Astrocyte (in vitro differentiated cells and primary cell): ENCODE measurements around the gene MAST3. TPM values are rescaled to one million over a fixed set of nuclear protein-coding genes. Genes with fewer than 3 reads are reported as not detected.

Source experiments
- DNase-seq: peaks from one replicate; pipeline ENCODE4 v3.0.0-alpha.2; 2010; ENCODE audit warnings: low read depth
- FAIRE-seq: peaks from 2 replicates; lab custom pipeline; 2011; peaks lifted over from hg19 to GRCh38; lab: Jason Lieb, UNC
- H2AFZ ChIP-seq: 2 replicates; pipeline ENCODE4 v1.6.0; 2012; ENCODE audit warnings: low read depth, low read length, inconsistent platforms
- H3K27ac ChIP-seq: 2 replicates; pipeline ENCODE4 v1.5.1; 2011; ENCODE audit warnings: low read depth, low read length, inconsistent platforms
- H3K27me3 ChIP-seq: 2 replicates; pipeline ENCODE4 v1.6.0; 2011; ENCODE audit warnings: low read length, inconsistent platforms; ENCODE audit not compliant: insufficient read depth
- H3K36me3 ChIP-seq: 2 replicates; pipeline ENCODE4 v1.5.1; 2011; ENCODE audit warnings: low read length, inconsistent platforms; ENCODE audit not compliant: insufficient read depth
- H3K4me1 ChIP-seq: 2 replicates; pipeline ENCODE4 v1.5.1; 2011; ENCODE audit warnings: low read length, inconsistent platforms; ENCODE audit not compliant: insufficient read depth
- H3K4me2 ChIP-seq: 2 replicates; pipeline ENCODE4 v1.6.0; 2012; ENCODE audit warnings: low read length, inconsistent platforms
- H3K4me3 ChIP-seq: 2 replicates; pipeline ENCODE4 v1.5.1; 2011; ENCODE audit warnings: low read depth, mild to moderate bottlenecking, low read length, inconsistent platforms; ENCODE audit not compliant: insufficient read depth
- H3K79me2 ChIP-seq: 2 replicates; pipeline ENCODE4 v1.6.0; 2012; ENCODE audit warnings: mild to moderate bottlenecking, low read length, inconsistent platforms; ENCODE audit not compliant: insufficient read depth
- H3K9ac ChIP-seq: 2 replicates; pipeline ENCODE4 v1.6.0; 2012; ENCODE audit warnings: mild to moderate bottlenecking, low read length, inconsistent platforms
- H3K9me3 ChIP-seq: 2 replicates; pipeline ENCODE4 v1.5.1; 2012; ENCODE audit warnings: low read depth, mild to moderate bottlenecking, low read length, inconsistent platforms; ENCODE audit not compliant: insufficient read depth
- H4K20me1 ChIP-seq: 2 replicates; pipeline ENCODE4 v1.6.0; 2012; ENCODE audit warnings: low read length, inconsistent platforms; ENCODE audit not compliant: insufficient read depth
- H3K27ac Mint-ChIP-seq: one replicate; pipeline ENCODE4 v1.8.0; 2021; ENCODE audit warnings: mild to moderate bottlenecking, mixed read lengths; ENCODE audit not compliant: unreplicated experiment
- H3K27me3 Mint-ChIP-seq: one replicate; pipeline ENCODE4 v1.8.0; 2021; ENCODE audit warnings: low read depth, mixed read lengths; ENCODE audit not compliant: unreplicated experiment
- H3K36me3 Mint-ChIP-seq: one replicate; pipeline ENCODE4 v1.8.0; 2021; ENCODE audit warnings: low read depth, mixed read lengths; ENCODE audit not compliant: unreplicated experiment
- H3K4me1 Mint-ChIP-seq: one replicate; pipeline ENCODE4 v1.8.0; 2021; ENCODE audit warnings: low read depth, mixed read lengths; ENCODE audit not compliant: unreplicated experiment
- H3K4me3 Mint-ChIP-seq: one replicate; pipeline ENCODE4 v1.8.0; 2021; ENCODE audit warnings: mild to moderate bottlenecking, moderate library complexity, mixed read lengths; ENCODE audit not compliant: unreplicated experiment
- H3K9me3 Mint-ChIP-seq: one replicate; pipeline ENCODE4 v1.8.0; 2021; ENCODE audit warnings: mild to moderate bottlenecking, mixed read lengths; ENCODE audit not compliant: unreplicated experiment
- EZH2 ChIP-seq: IDR thresholded peaks from 2 replicates; pipeline ENCODE4 v1.6.1; 2012; ENCODE audit warnings: mild to moderate bottlenecking, low read length, inconsistent platforms; ENCODE audit not compliant: insufficient read depth
- total RNA-seq: library from RNA; stranded (reverse); gene quantifications from 2 replicates; pipeline ENCODE4 v1.2.1, GENCODE V29; 2021
- TF ChIP-seq, protein P1 (sequence below): IDR thresholded peaks from 2 replicates; pipeline ENCODE4 v1.5.1; 2011; ENCODE audit warnings: low read depth, mild to moderate bottlenecking, inconsistent platforms, low read length, moderate library complexity; ENCODE audit not compliant: insufficient read depth

Gene MAST3
- total RNA-seq, 1 donor from 2014 or later: 5.5 TPM

DNA sequence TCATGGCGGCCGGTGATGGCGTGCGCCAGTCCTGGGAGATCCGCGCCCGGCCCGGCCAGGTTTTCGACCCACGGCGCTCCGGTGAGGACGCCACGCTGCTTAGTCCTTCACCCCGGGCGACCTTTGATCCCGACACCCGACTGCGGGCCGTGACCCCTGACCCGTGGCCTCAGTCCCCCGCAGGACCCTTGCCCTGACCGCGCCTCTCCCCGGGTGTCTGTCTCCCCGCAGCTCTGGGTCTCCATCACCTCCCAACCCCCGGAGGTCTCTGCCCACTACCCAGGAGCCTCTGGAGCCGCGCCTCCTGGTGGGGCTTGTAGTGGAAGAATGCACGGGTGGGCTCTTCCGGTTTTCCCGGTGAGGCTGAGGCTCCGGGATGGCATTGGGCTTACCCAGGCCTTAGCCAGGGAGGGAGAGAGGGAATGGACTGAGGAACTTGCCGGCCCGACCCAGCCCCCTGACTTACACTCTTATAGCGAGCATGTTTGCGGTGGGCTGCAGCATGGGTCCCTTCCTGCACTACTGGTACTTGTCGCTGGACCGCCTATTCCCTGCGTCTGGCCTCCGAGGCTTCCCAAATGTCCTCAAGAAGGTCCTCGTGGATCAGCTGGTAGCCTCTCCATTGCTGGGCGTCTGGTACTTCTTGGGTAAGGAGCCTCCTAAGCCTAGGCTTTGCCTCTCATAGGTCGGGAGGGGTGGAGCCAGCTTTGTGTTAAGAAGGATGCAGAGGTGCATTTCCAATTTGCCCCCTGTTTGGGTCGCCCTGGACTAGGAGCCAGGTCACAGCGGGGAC, 96.0 kb downstream of the MAST3 start:
- H3K36me3 ChIP-seq: no peaks in the 10 kb centered on the region
- no peak for FAIRE-seq
- H3K4me1 Mint-ChIP-seq: peaks cover 3% of the 10 kb centered on the region
- DNase-seq: no peak
- H3K9me3 ChIP-seq: no peaks in the 10 kb centered on the region
- TF ChIP-seq, protein P1, sequence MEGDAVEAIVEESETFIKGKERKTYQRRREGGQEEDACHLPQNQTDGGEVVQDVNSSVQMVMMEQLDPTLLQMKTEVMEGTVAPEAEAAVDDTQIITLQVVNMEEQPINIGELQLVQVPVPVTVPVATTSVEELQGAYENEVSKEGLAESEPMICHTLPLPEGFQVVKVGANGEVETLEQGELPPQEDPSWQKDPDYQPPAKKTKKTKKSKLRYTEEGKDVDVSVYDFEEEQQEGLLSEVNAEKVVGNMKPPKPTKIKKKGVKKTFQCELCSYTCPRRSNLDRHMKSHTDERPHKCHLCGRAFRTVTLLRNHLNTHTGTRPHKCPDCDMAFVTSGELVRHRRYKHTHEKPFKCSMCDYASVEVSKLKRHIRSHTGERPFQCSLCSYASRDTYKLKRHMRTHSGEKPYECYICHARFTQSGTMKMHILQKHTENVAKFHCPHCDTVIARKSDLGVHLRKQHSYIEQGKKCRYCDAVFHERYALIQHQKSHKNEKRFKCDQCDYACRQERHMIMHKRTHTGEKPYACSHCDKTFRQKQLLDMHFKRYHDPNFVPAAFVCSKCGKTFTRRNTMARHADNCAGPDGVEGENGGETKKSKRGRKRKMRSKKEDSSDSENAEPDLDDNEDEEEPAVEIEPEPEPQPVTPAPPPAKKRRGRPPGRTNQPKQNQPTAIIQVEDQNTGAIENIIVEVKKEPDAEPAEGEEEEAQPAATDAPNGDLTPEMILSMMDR: no peak
- TF ChIP-seq EZH2: no peak
- peaks cover 9% of the 10 kb centered on the region for H3K4me1 ChIP-seq
- H3K9me3 Mint-ChIP-seq: no peaks in the 10 kb centered on the region
- peaks cover 7% of the 10 kb centered on the region for H3K79me2 ChIP-seq
- H3K36me3 Mint-ChIP-seq: peaks cover 5% of the 10 kb centered on the region
- peak overlapping the region; percentile 84 for H3K9ac ChIP-seq
- H3K27ac ChIP-seq: peak overlapping the region; percentile 56
- peak overlapping the region; percentile 67 for H3K27ac Mint-ChIP-seq
- H2AFZ ChIP-seq: peak overlapping the region; percentile 64
- H3K4me3 ChIP-seq: peak overlapping the region; percentile 74
- peak overlapping the region; percentile 89 for H3K4me3 Mint-ChIP-seq
- no peaks in the 10 kb centered on the region for H3K27me3 ChIP-seq
- H3K27me3 Mint-ChIP-seq: no peaks in the 10 kb centered on the region
- peak overlapping the region; percentile 95 for H3K4me2 ChIP-seq
- peaks cover 6% of the 10 kb centered on the region for H4K20me1 ChIP-seq

DNA sequence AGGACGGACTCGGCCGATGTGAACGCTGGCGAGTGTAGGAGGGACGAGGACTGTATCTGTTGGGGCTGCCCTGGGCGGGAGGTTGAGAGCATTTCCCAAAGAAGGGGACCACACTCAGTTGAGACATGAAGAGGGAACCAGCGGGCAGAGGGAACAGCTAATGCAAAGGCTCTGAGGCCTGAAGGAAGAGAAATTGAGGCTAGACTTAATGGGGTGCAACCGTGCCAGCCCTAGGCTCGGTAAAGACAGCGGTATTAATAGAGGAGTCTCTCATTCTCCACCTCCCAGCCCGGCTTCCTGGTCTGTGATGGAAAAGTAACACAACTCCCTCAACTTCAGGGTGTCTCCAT, 96.6 kb downstream of the MAST3 start:
- Histone ChIP-seq H3K9ac (peak overlapping the region; percentile 84), H3K27ac (no peak overlapping the region), H2AFZ (peak overlapping the region; percentile 64), H3K36me3 (no peaks in the 10 kb centered on the region), H3K4me2 (peak overlapping the region; percentile 95), H3K4me1 (peaks cover 9% of the 10 kb centered on the region), H3K27me3 (no peaks in the 10 kb centered on the region), H3K4me3 (peak overlapping the region; percentile 74), H3K79me2 (peaks cover 7% of the 10 kb centered on the region), H4K20me1 (peaks cover 6% of the 10 kb centered on the region), H3K9me3 (no peaks in the 10 kb centered on the region)
- FAIRE-seq: no peak
- TF ChIP-seq EZH2: no peak
- TF ChIP-seq, protein P1: no peak
- peak overlapping the region; percentile 41 for H3K27ac Mint-ChIP-seq
- DNase-seq: no peak
- H3K9me3 Mint-ChIP-seq: no peaks in the 10 kb centered on the region
- peak overlapping the region; percentile 89 for H3K4me3 Mint-ChIP-seq
- H3K4me1 Mint-ChIP-seq: peaks cover 3% of the 10 kb centered on the region
- no peaks in the 10 kb centered on the region for H3K27me3 Mint-ChIP-seq
- peaks cover 5% of the 10 kb centered on the region for H3K36me3 Mint-ChIP-seq
